PC-9 (cell line): ENCODE results near the gene LONP1. TPM values are rescaled to one million over a fixed set of nuclear protein-coding genes. Genes with fewer than 3 reads are reported as not detected.
A peak's percentile ranks its signal among the peaks of the same experiment; 100 is the strongest.

Experiments
- BruUV-seq: library from RNA; stranded (reverse); fragments of 400-500 nt; replicated peaks from 2 replicates; lab custom pipeline; 2021; lab: Mats Ljungman, UMichigan
- CTCF ChIA-PET: fragments of 300-600 bp; sonication (Branson Sonifier 250); formaldehyde crosslinking; loops from one replicate; lab custom pipeline; 2022; ENCODE audit warnings: antibody characterized with exemption; lab: Charles Lee
- POLR2A ChIA-PET: fragments of 300-600 bp; sonication (Branson Sonifier 250); formaldehyde crosslinking; loops from one replicate; lab custom pipeline; 2022; ENCODE audit warnings: antibody characterized with exemption; ENCODE audit not compliant: unreplicated experiment; lab: Charles Lee
- DNase-seq, 2 experiments: peaks; one replicate each; pipeline versions ENCODE4 v3.0.0 to v3.0.0-alpha.2; 2015 to 2022; ENCODE audit warnings: mixed read lengths in 1 of 2
- H2AFZ ChIP-seq: fragments of 200-600 bp; sonication (generic); 2 replicates; pipeline ENCODE4 v1.8.1; 2017; ENCODE audit warnings: antibody characterized with exemption
- H3F3A ChIP-seq: fragments of 200-600 bp; sonication (generic); 2 replicates; pipeline ENCODE4 v1.8.1; 2017; ENCODE audit warnings: antibody characterized with exemption, mild to moderate bottlenecking, low read depth; ENCODE audit not compliant: insufficient read depth
- H3K27ac ChIP-seq: fragments of 200-600 bp; sonication (generic); 2 replicates; pipeline ENCODE4 v1.6.1; 2016; ENCODE audit warnings: mixed run types
- H3K27me3 ChIP-seq: fragments of 200-600 bp; sonication (generic); 2 replicates; pipeline ENCODE4 v1.6.1; 2016; ENCODE audit warnings: low read depth, mixed run types; ENCODE audit not compliant: insufficient read depth
- H3K36me3 ChIP-seq: fragments of 200-600 bp; sonication (generic); 2 replicates; pipeline ENCODE4 v1.6.1; 2016; ENCODE audit warnings: low read depth, mixed run types
- H3K4me1 ChIP-seq: fragments of 200-600 bp; sonication (generic); replicated peaks from 2 replicates; pipeline ENCODE4 v1.6.1; 2016; ENCODE audit warnings: mixed run types; ENCODE audit not compliant: insufficient read depth
- H3K4me2 ChIP-seq: fragments of 200-600 bp; sonication (generic); 2 replicates; pipeline ENCODE4 v1.6.1; 2017; ENCODE audit warnings: mixed run types
- H3K4me3 ChIP-seq: fragments of 200-600 bp; sonication (generic); 2 replicates; pipeline ENCODE4 v1.6.1; 2016; ENCODE audit warnings: mixed run types
- H3K79me2 ChIP-seq: fragments of 200-600 bp; sonication (generic); 2 replicates; pipeline ENCODE4 v1.6.1; 2017; ENCODE audit warnings: low read depth, mixed run types
- H3K9me2 ChIP-seq: fragments of 200-600 bp; sonication (generic); 2 replicates; pipeline ENCODE4 v1.8.1; 2017; ENCODE audit warnings: mild to moderate bottlenecking; ENCODE audit not compliant: insufficient read depth
- H3K9me3 ChIP-seq: fragments of 200-600 bp; sonication (generic); 2 replicates; pipeline ENCODE4 v1.8.1; 2016; ENCODE audit warnings: low read depth; ENCODE audit not compliant: insufficient read depth
- H4K20me1 ChIP-seq: fragments of 200-600 bp; sonication (generic); 2 replicates; pipeline ENCODE4 v1.8.1; 2017; ENCODE audit not compliant: insufficient read depth
- CTCF ChIP-seq: fragments of 200-600 bp; sonication (generic); conservative IDR thresholded peaks from 2 replicates; pipeline ENCODE4 v1.6.1; 2017; ENCODE audit warnings: mixed run types, antibody characterized with exemption, mild to moderate bottlenecking, moderate library complexity
- EZH2 ChIP-seq: fragments of 200-600 bp; sonication (generic); IDR thresholded peaks from 2 replicates; pipeline ENCODE4 v1.8.0; 2017; ENCODE audit warnings: antibody characterized with exemption, low read depth
- intact Hi-C: fragments of 100-400 bp; cut with micrococcal nuclease; formaldehyde crosslinking; loops from one replicate; pipeline ENCODE4 v1.10.0; 2022; ENCODE audit not compliant: unreplicated experiment
- total RNA-seq: library from RNA; stranded (reverse); gene quantifications from 2 replicates; pipeline ENCODE4 v1.2.3, GENCODE V29; 2021

Gene LONP1
- total RNA-seq, 1 experiment from 2014 or later = 78.2 TPM

GRCh38 chr19:5683177-5683886, 36.6 kb downstream of the LONP1 start:
- Histone ChIP-seq H3K9me3 (no peaks in the 10 kb centered on the region), H2AFZ (no peak overlapping the region), H3K36me3 (no peaks in the 10 kb centered on the region), H3K27ac (no peak overlapping the region), H4K20me1 (no peaks in the 10 kb centered on the region), H3K4me1 (no peaks in the 10 kb centered on the region), H3K4me2 (no peak overlapping the region), H3K27me3 (no peaks in the 10 kb centered on the region), H3F3A (no peaks in the 10 kb centered on the region), H3K79me2 (peaks cover 9% of the 10 kb centered on the region), H3K9me2 (no peaks in the 10 kb centered on the region), H3K4me3 (no peak overlapping the region)
- no peak for DNase-seq
- ChIA-PET CTCF (no interaction called here), POLR2A (no interaction called here)
- intact Hi-C loops = no loop called here
- no TSS peak for BruUV-seq
- TF ChIP-seq CTCF (no peak), EZH2 (no peak)

- POLR2A ChIA-PET = no interaction called here
- H3K79me2 ChIP-seq = peaks cover 9% of the 10 kb centered on the region
Observed at GRCh38 chr19:5682107-5682482, 37.9 kb downstream of the LONP1 start.

DNA sequence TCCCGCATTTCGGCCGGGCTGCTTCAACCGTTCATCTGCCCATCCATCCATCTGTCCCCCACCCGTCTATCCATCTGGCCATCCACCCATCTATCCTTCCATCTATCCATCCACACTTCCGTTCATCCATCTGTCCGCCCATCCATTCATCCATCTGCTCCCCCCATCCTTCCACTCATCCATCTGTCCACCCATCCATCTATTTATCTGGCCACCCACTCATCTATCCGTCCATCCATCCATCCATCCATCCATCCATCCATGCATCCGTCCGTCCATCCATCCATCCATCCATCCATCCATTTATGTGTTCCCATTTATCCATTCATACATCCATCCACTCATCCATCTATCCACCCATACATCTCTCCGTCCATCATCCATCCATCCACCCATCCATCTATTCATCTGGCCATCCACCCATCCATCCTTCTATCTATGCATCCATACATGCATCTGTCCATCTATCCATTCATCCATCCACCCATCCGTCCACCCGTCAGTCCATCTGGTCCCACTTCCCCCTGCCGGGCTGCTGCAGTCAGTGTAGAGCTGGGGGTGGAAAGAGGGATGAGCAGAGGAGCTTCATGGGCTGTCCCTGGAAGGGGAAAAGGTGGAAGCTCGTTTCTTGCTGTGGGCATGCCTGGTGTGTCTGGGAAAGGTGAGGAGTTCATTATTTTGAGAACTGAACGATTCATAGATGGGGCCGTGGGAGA, 38.4 kb downstream of the LONP1 start:
- POLR2A ChIA-PET = no interaction called here

More at GRCh38 chr19:5682107-5682482, 37.9 kb downstream of the LONP1 start:
- Histone ChIP-seq H4K20me1 (no peaks in the 10 kb centered on the region), H3K27me3 (no peaks in the 10 kb centered on the region), H3K4me3 (no peak overlapping the region), H3K9me2 (no peaks in the 10 kb centered on the region), H3K9me3 (no peaks in the 10 kb centered on the region), H3K4me1 (no peaks in the 10 kb centered on the region), H3K36me3 (no peaks in the 10 kb centered on the region), H3F3A (no peaks in the 10 kb centered on the region), H3K4me2 (no peak overlapping the region), H2AFZ (no peak overlapping the region), H3K27ac (no peak overlapping the region)
- TF ChIP-seq EZH2 (no peak), CTCF (no peak)
- intact Hi-C loops = no loop called here
- CTCF ChIA-PET = interaction anchor here (0.6 kb wide), 1 partner anchor 122 kb away, joined by 3 read pairs; no protein-coding TSS in a partner anchor
- no peak for DNase-seq
- no TSS peak for BruUV-seq

More for the DNA sequence above, 38.4 kb downstream of the LONP1 start:
- CTCF ChIA-PET = no interaction called here
- Histone ChIP-seq H4K20me1 (no peaks in the 10 kb centered on the region), H3K79me2 (peaks cover 9% of the 10 kb centered on the region), H3K27me3 (no peaks in the 10 kb centered on the region), H3K9me2 (no peaks in the 10 kb centered on the region), H3K4me3 (peak overlapping the region; percentile 99; the same call in 1 of the 2 replicates), H3K9me3 (no peaks in the 10 kb centered on the region), H3K4me1 (no peaks in the 10 kb centered on the region), H3F3A (no peaks in the 10 kb centered on the region), H3K36me3 (no peaks in the 10 kb centered on the region), H3K27ac (no peak overlapping the region), H3K4me2 (peak overlapping the region; percentile 68), H2AFZ (no peak overlapping the region)
- no TSS peak for BruUV-seq
- TF ChIP-seq CTCF (no peak), EZH2 (no peak)
- intact Hi-C loops = loop anchor here (2.0 kb wide), 2 partner anchors 59 to 109 kb away; partner anchors contain the start of genes DUS3L, SAFB and SAFB2
- DNase-seq = no peak
